Measurements from ENCODE around the gene KIRREL1.

GRCh38 chr1:158055854-158056253, 62.4 kb downstream of the KIRREL1 start:
- no peak for TF ChIP-seq POLR2A (IDR thresholded peaks at IDR 0.05)
- TF ChIP-seq POLR2AphosphoS5 (IDR thresholded peaks at IDR 0.05), result no peak

All from breast epithelium (tissue), 3 donors.